ENCODE data around the gene CDK5RAP3. TPM values are rescaled to one million over a fixed set of nuclear protein-coding genes. Genes with fewer than 3 reads are reported as not detected.
"Not testable (repeated sequence)": the region's sequence is repeated elsewhere in the genome, so short reads cannot be mapped to it uniquely, and the experiment has no call there.

The CDK5RAP3 gene
- polyA plus RNA-seq, 3 donors: 119 to 176 (median 156) TPM

DNA sequence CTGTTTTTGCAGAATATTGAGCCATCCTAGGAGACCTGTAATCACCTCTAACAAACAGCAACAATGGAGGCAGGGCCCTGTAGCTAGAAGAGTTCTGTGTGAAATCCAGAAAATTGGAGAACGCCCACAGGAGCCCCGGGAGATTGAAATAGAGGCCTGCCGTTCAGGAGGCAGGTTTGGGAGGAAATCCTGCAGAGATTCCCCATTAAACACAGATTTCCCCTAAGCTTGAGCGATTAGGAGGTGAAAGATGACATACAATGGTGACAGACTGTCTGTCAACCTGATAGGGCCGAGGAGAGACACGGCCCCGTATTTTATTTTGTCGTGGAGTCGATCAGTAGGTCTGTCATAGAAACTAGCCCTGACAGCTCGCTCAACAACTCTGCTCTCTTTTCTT, 18.2 kb downstream of the CDK5RAP3 start:
- 69 to 81% (median 78%) methylated on average over 10 of the region's 10 CpGs for WGBS, 3 donors
- H3K27ac ChIP-seq (ENCODE audit: low read depth, low read length): no peak overlapping the region

DNA sequence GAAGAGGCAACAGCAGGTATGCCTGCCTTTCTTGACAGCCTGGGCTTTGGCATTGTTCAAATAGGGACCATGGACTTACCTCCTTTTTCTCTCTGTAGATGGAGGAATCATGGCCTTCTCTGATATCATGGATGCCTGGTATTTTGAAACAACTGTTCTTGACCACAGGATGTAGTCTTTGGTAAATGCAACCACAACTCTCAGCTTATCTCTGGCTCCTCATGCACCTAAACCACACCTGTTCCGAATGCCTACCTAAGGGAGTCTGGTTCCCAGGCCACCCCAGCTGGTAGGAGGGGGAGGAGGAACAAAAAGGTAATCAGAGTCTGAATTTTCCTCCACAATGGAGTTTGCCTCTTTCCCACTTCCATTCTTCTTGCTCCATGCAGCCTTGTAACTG, 18.8 kb downstream of the CDK5RAP3 start:
- WGBS, 3 donors: 65 to 87% (median 66%) methylated on average over 1 of the region's 1 CpG

DNA sequence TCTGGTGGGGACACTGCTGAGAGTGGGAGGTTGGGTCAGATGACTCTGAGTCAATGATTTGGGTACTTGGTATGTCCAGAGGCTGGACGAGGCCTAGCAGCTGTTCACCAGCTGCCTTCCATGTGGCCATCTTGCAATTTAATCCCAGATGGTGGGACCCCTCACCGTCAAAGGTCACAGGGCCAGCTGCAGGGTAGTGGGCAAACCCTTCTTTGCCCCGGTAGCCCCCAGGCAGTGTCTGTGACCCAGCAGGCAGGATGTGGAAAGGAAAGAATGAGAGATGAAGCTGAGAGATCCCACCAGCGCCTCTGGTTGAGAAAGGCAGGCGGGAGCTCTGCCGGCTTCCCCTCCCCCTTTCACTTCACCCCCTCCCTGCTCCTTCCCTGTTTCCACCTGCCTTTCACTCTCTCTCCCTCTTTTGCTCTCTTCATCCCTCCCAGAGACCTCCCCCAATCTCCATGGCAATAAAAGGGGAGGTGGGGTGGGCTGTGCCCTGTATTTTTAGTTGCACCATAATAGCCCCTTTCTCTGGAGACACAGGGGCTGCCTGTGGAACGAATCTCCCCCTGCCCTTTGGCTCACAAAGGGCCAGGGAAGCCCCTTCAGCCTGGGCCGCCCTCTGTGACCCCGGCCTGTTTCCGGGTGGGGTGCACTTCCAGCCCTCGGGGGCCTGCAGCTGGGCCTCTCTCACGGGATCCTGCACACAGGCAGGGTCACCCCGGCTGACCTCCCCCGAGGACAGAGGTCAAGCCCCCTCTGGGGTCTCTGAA, 20.2 kb downstream of the CDK5RAP3 start:
- 68 to 73% (median 70%) methylated on average over 14 of the region's 14 CpGs for WGBS, 3 donors

More for the DNA sequence above, 18.8 kb downstream of the CDK5RAP3 start:
- no peak overlapping the region for H3K27ac ChIP-seq (ENCODE audit: low read depth, low read length)

DNA sequence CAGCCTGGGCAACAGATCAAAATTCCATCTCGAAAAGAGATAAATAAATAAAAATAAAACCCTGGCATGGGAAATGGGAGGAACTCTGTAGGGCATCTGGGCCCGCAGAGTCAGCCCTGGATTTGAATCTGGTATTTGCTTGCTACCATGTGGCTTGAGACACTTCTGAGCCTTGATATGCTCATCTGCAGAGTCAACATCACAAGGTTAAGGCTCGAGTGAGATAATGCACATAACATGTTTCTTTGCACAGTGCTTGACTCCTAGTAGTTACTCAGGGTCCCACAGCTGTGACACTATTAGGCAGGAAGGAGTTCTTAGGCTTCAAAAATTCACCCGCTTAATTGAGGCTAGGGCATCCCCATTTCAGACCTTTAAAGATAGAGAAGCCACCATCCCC, 21.3 kb downstream of the CDK5RAP3 start:
- 67 to 79% (median 78%) methylated on average over 4 of the region's 4 CpGs for WGBS, 3 donors

More for the DNA sequence above, 20.2 kb downstream of the CDK5RAP3 start:
- H3K27ac ChIP-seq (ENCODE audit: low read depth, low read length): no peak overlapping the region

DNA sequence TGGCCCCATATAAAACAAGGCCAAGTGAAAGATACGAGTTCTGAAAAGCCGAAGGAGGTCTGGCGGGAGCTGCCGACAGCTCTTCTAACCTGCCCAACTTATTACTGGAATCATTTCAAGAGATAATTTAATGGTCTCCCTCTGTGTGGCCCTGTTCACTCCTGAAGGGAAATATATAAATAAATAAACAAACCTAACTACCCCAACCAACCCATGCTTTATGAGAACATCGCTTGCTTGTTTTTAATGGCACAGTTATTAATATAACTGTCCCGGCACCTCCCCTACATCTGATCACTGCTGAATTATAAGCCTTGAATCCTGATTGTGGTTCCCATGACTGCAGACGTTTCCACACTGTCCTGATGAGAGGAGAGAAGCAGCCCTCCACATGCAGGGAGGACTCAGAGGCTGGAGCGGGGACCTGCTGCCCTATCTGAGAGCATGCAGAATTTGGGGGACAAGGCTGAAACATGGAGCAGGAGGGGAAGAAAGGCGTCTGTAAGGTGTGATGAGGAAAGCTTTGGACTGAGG, 22.2 kb downstream of the CDK5RAP3 start:
- no peak overlapping the region for H3K27ac ChIP-seq (ENCODE audit: low read depth, low read length)
- WGBS, 3 donors: 66 to 76% (median 76%) methylated on average over 9 of the region's 9 CpGs

More for the DNA sequence above, 21.3 kb downstream of the CDK5RAP3 start:
- no peak overlapping the region for H3K27ac ChIP-seq (ENCODE audit: low read depth, low read length)

DNA sequence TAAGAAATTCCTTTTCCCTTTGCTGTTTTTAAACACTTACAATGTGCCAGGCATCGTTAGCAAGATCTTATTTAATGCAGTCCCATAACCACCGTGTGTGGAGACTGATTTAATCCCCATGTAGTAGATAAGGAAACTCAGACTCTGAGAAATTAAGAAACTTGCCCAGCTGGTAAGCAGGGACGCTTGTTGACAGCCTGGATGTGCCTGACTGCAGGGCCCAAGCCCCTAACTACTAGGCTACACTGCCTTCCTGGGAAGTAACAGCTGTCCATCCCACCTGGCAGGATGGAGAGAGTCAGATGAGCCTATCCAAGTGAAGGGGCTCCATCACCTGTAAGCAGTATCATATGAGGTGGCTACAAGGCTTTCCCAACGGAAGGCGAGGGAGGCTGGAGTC, 23.1 kb downstream of the CDK5RAP3 start:
- no peak overlapping the region for H3K27ac ChIP-seq (ENCODE audit: low read depth, low read length)
- WGBS, 3 donors: 60 to 92% (median 85%) methylated on average over 5 of the region's 5 CpGs

DNA sequence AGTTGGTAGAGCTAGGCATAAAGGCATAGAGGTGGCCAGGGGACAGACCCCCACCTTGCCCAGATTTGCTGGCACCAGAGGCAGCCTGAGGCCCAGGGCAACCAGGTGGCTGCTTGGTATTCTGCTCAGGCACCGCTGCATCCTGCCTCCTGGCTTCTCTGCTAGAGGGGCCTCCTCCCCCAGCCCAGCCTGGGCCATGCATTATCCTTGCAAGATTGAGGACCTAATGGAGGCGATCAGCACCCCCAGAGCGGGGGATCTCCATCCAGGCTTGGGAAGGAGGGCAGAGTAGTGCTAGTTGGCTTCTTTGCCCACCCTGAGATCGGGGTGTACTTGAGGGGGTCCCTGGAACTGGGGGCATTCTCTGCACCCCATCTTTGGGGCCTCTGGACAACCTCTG, 23.8 kb downstream of the CDK5RAP3 start:
- WGBS, 3 donors: 92 to 95% (median 92%) methylated on average over 4 of the region's 4 CpGs
- H3K27ac ChIP-seq (ENCODE audit: low read depth, low read length): no peak overlapping the region

DNA sequence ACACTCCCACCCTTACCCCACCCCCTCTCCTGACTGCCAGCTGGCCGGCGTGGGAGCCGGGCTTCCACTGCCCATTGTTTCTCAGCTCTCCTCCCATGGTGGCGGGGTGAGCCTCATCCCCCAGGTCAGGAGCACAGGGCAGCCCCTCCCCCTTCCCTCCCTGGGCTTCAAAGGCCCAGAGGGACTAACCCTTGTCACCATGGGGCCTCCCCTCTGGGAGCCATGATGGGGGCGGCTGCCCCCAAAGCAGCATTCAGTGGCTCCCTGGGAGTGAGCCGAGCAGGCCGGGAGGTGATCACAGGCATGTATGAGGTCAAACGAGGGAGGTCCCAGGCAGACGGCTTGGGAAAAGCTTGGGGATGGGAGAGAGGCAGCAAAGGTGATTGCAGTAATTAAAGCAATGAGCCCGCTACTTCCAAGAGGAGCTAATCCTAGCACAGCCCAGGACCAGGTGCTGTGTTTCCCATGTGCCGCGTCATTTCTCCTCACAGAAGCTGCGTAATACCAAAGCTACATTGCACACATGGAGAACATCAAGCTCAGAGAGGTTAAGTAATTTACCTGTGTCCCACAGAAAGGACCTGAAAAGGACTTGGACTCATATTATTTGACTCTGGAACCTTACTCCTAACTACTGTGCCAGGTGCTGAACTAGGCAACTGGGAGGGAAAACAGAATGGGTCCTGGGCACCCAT, 24.5 kb downstream of the CDK5RAP3 start:
- no peak overlapping the region for H3K27ac ChIP-seq (ENCODE audit: low read depth, low read length)
- WGBS, 3 donors: 52 to 86% (median 77%) methylated on average over 12 to 13 of the region's 13 CpGs

DNA sequence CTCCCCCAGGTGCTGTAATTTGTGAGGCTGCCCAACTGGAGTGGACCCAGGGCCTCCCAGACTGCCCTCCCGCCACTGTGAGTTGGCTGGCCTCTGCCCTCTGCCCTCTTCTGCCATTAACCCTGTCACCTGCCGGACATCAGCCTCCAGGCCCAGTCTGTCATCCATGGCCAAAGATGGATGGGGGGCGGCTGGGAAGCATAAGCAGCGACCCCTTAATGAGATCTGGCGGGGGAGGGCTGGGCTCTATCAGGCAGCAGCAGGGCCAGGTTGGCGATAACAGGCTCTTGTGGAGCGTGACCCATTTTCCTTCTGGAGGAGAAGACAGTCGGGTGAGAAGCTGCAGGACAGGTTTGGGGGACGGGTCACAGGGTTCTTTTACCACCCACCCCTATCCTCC, 25.3 kb downstream of the CDK5RAP3 start:
- WGBS, 3 donors: 76 to 87% (median 79%) methylated on average over 9 of the region's 9 CpGs

DNA sequence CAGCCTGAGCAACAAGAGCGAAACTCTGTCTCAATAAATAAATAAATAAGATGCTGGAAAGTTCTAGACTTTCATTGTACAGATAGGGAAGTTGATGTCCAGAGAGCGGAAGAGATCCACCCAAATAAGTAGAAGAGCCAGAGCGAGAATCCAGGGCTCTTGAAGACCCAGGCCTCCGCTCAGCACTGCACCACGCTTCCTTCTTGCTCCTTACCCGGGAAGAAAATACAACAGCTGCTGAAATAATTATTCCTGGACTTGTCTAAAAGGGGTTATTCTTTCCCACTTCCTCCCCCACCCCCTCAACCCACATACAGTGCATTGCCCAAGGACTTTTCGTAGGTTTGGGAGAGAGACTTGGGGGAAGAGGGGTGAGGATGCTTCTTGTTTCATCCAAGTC, 26.7 kb downstream of the CDK5RAP3 start:
- WGBS, 3 donors: 72 to 86% (median 76%) methylated on average over 7 of the region's 7 CpGs
- H3K27ac ChIP-seq (ENCODE audit: low read depth, low read length): no peak overlapping the region

More for the DNA sequence above, 25.3 kb downstream of the CDK5RAP3 start:
- no peak overlapping the region for H3K27ac ChIP-seq (ENCODE audit: low read depth, low read length)

DNA sequence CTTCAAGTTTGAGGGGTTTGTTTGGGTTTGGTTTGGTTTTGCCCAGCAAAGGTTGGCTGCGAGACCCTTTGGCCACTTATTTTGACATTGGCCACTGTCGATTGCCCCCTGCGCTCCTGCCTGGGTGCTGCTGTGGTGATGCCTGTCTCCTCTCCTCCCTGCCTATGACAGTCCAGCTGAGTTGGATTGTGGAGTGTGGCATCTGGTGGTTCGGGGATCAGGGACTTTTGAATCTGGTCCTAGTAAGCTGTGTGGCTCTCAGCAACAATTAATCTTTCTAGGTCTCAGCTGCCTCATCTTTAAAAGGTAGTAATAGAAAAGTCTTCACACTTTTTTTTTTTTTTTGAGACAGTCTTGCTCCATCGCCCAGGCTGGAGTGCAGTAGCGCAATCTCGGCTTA, 27.1 kb downstream of the CDK5RAP3 start:
- WGBS, 3 donors: 89 to 94% (median 94%) methylated on average over 7 of the region's 7 CpGs
- no peak overlapping the region for H3K27ac ChIP-seq (ENCODE audit: low read depth, low read length)

DNA sequence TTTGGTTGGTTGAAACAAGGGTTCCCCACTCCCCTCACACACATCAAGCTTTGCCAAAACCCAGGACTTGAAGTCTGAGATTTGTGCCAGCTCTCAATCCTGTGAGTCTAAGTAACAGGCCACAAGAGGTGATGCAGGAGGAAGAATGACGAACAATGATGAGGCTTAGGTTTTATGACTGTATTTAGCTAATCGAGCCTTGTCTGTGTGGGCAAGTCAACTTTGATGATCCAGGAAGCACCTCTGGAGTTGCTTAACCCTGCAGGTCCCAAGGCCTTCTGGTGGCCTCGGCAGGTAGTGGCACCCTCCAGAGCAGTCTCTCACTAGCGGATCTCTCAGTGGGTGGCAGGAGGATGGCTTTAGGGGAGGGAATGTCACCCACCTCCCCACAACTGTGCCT, 28.7 kb downstream of the CDK5RAP3 start:
- H3K27ac ChIP-seq (ENCODE audit: low read depth, low read length): no peak overlapping the region
- 50 to 65% (median 57%) methylated on average over 4 of the region's 4 CpGs for WGBS, 3 donors

DNA sequence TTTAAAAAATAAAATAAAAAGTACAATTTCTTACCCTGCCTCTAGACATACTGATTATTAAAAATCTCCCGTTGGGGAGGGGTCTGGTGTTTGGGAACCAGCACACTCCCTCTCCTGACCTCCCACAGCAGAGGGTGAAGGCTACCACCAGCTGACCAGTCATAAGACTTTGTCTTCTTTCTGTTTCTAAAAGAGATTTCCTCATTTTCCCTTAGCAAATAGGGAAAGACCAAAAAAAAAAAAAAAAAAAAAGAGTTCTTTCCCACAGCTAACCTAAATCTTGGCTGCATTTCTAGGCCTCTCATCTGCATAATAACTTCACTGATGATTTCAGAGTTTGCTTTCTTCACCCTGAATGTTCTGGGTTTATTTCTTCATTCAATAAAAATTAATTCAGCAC, 30.3 kb downstream of the CDK5RAP3 start:
- WGBS, 3 donors: 78 to 95% (median 92%) methylated on average over 1 of the region's 1 CpG
- no peak overlapping the region for H3K27ac ChIP-seq (ENCODE audit: low read depth, low read length)

DNA sequence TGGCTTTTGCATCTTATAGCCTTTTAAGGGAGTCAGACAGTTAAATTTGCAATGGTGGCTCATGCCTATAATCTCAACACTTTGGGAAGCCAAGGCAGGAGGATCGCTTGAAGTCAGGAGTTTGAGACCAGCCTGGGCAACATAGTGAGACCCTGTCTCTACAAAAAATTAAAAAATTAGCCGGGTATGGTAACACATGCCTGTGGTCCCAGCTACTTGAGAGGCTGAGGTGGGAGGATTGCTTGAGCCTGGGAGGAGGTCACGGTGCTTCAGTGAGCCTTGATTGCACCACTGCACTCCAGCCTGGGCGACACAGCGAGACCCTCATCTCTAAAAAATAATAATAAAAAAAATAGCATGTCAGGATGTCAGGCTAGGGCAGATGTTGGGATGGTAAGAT, 30.7 kb downstream of the CDK5RAP3 start:
- not testable (repeated sequence) for H3K27ac ChIP-seq (ENCODE audit: low read depth, low read length)
- 95 to 96% (median 96%) methylated on average over 5 of the region's 5 CpGs for WGBS, 3 donors

DNA sequence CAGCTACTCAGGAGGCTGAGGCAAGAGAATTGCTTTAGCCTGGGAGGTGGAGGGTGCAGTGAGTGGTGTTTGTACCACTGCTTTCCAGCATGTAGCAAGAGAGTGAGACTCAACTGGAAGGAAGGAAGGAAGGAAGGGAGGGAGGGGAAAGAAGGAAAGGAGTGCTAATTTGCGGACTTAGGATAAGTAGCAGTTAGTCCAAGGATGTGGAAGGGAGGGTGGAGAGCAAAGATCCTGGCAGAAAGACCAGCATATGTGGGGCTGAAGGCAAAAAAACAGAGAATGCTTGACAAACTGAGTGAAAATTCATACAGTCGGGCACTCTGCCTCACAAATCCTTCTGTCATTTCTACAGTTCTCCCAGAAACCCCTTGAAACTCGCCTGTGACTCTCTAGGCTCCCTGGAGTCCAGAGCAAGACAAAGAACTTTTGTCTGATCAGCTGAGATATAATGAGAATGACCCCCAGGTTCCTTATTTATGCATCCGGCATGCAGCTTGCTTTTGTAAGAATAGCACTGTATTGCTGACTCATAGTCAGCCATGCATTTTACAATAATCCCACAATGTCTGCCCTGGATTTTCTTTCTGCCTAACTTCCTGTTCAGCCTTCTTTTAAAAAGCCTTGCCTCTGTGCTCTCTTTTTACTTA, 31.5 kb downstream of the CDK5RAP3 start:
- no peak overlapping the region for H3K27ac ChIP-seq (ENCODE audit: low read depth, low read length)
- 15 to 61% (median 17%) methylated on average over 4 of the region's 4 CpGs for WGBS, 3 donors

DNA sequence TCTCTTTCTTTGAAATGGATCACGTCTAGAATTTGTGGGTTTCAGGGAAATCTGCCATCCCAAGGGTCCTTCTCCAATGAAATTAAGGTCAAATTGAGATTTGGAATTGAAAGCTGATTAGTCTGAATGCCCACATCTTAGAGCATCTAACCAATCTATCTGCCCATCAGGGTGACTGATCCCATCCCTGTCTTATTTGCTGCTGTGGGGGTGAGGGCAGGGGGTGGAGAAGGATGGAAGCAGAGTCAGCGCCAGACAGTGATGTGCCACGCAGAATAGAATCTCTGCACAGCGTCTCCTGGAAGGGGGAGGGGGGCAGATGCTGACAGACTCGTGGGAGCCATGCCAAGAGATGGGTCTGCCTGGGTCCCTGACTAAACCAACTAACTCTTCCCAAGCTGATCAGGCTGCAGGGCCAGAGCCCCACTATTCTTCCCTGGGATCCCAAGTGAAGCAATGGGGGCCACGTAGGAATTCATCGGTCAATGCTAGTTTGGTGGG, 32.1 kb downstream of the CDK5RAP3 start:
- 66 to 76% (median 68%) methylated on average over 7 of the region's 7 CpGs for WGBS, 3 donors
- no peak overlapping the region for H3K27ac ChIP-seq (ENCODE audit: low read depth, low read length)

DNA sequence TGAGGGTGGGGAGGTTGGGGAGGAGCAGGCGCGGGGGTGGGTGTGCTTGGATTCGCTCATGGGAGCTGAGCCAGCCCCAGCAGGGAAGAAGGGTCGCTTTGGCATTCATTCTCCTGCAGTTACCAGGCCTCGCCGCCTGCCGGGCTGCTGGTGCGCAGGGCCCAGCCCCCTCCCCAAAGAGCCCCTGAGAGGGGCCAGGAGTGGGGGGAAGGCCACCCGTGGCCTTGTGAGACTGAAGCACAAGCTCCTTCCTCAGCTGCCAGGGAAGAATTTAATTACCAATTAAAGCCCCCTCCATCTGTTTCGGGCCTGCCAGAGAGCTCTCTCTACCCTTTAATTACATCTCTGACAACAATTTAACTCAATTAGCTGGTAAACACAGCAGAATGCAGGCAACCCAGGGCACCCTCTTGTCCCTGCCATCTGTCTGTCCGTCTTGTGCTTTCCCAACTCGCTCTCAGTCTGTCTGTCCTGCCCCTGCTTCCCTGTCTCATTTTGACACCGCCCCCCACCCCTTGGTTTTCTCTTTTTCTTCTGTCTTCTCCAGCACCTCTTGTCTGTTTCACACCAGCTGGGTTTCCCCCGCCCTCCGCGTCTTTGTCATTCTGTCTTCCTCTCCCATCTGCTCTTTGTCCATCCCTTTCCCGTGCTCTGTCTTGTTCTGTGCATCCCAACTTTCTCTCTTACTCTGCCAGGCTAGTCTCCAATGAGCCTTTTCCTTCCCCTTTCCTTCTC, 32.7 kb downstream of the CDK5RAP3 start:
- H3K27ac ChIP-seq (ENCODE audit: low read depth, low read length): no peak overlapping the region
- WGBS, 3 donors: 73 to 77% (median 77%) methylated on average over 17 of the region's 17 CpGs

DNA sequence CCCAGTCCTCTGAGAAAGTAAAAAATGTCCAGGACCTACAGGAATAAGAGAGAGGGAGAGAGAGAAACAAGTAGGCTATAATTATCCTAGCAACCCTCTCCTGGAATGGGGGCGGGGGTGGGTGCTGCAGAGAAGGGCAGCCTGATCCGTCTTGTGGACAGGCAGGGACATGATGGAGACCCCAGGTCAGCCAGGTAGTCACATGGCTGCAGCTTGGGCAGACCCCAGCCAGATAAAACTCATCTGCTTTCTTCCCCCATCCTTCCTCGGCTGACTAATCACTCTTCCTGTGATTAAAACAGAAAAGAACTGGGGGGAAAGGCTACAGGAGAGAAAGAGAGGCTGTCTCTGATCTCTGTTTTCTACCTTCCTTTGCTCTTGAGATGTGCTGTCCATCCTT, 34.1 kb downstream of the CDK5RAP3 start:
- WGBS, 3 donors: 54 to 62% (median 61%) methylated on average over 3 of the region's 3 CpGs
- no peak overlapping the region for H3K27ac ChIP-seq (ENCODE audit: low read depth, low read length)

Data from adipose tissue (tissue), 3 donors.